Heart right ventricle (tissue), 16 donors: ENCODE measurements around the gene CEP170. TPM values are rescaled to one million over a fixed set of nuclear protein-coding genes. Genes with fewer than 3 reads are reported as not detected.

ENCODE experiments used
- ATAC-seq, 8 donors: fragments of 200-7000 bp; cut with Tn5 transposase; one replicate each; pipeline ENCODE4 v1.9.1; 2020; ENCODE audit warnings: mild to moderate bottlenecking in 8 of 8, moderate library complexity in 8 of 8, moderate number of reproducible peaks in 1 of 8
- DNase-seq, 2 donors: peaks; one replicate each; pipeline ENCODE4 v3.0.0-alpha.2; 2020
- H3K27ac ChIP-seq, 10 donors: fragments of 200-600 bp; sonication (generic) in 2 of 10; one replicate each; pipeline versions ENCODE4 v1.5.0 to v1.8.0; 2020 to 2022; ENCODE audit warnings: mild to moderate bottlenecking in 3 of 10
- H3K27me3 ChIP-seq, 7 donors: fragments of 200-600 bp; one replicate each; pipeline ENCODE4 v1.8.0; 2021 to 2022; ENCODE audit warnings: mild to moderate bottlenecking in 2 of 7
- H3K36me3 ChIP-seq, 9 donors: fragments of 200-600 bp; sonication (generic) in 1 of 9; one replicate each; pipeline versions ENCODE4 v1.5.0 to v1.8.0; 2020 to 2022; ENCODE audit warnings: mild to moderate bottlenecking in 2 of 9
- H3K4me1 ChIP-seq, 9 donors: fragments of 200-600 bp; sonication (generic) in 1 of 9; one replicate each; pipeline versions ENCODE4 v1.5.0 to v1.8.0; 2020 to 2022; ENCODE audit warnings: mild to moderate bottlenecking in 4 of 9
- H3K4me3 ChIP-seq, 10 donors: fragments of 200-600 bp; sonication (generic) in 2 of 10; one replicate each; pipeline versions ENCODE4 v1.5.0 to v1.8.0; 2020 to 2022; ENCODE audit warnings: mild to moderate bottlenecking in 7 of 10, moderate library complexity in 2 of 10
- H3K9me3 ChIP-seq, 11 donors: fragments of 200-600 bp in 10 of 11; sonication (generic) in 2 of 11; one replicate each; pipeline versions ENCODE4 v1.5.0 to v1.8.0; 2013 to 2022; ENCODE audit warnings: mild to moderate bottlenecking in 2 of 11, control low read depth in 1 of 11, moderate library complexity in 1 of 11
- CTCF ChIP-seq, 9 donors: fragments of 200-600 bp; sonication (generic) in 2 of 9; IDR thresholded peaks; one replicate each; pipeline versions ENCODE4 v1.5.0 to v1.8.0; 2021 to 2022; ENCODE audit warnings: antibody characterized with exemption in 9 of 9, mild to moderate bottlenecking in 5 of 9, moderate library complexity in 1 of 9
- WGBS, 2 donors: extraction: QIAGEN DNeasy Blood & Tissue Kit; methylation state at CpG; one replicate each; pipeline ENCODE4 v1.1.7; 2013; ENCODE audit warnings: inconsistent platforms in 1 of 2; 5-methylcytosine and 5-hydroxymethylcytosine counted together
- intact Hi-C, 10 donors: fragments of 100-400 bp; cut with DNase I; formaldehyde crosslinking; loops; one replicate each; pipeline versions ENCODE4 v1.11.1 to v1.14.2; 2022
- polyA plus RNA-seq, 2 donors: library from polyadenylated mRNA; stranded (reverse); fragments of 200-250 nt; gene quantifications; one replicate each; pipeline ENCODE4 v1.2.3, GENCODE V29; 2013
- total RNA-seq, 10 donors: library from RNA; stranded (reverse); fragmentation: NEBNext Ultra II Directional in 3 of 10; extraction: Animal tissue kit (Norgen Biotek cat#: 25700) in 3 of 10; gene quantifications; one replicate each; pipeline versions ENCODE4 v1.2.1 to v1.2.4, GENCODE V29; 2021 to 2023
- donor health status: Arrhythmogenic right ventricular cardiomyopathy.
- donor health status: ischemic (EF 13 %, LVEDD 7.1; RV severe dilation, severe dysfunction).
- donor health status: healthy with polysubstance abuse.
- donor health status: DM: no; HTN: yes; CAD: no.
- donor health status: DM: no; HTN: no; CAD: no.
- donor health status: ischemic (EF 25% LVEDD 6.9; RV normal size, moderate dysfunction).
- donor health status: ischemic (EF 25% LVEDD 5.7; RV mildly dilated, moderate dysfunction).
- donor health status: healthy.
- donor health status: DM: yes; HTN: yes; CAD: no.
- donor health status: Ischemic cardiomyopathy.
- donor health status: ischemic (EF 35%, LVEDD 5.7; RV mildly dilated, moderate dysfunction).
- donor health status: nonischemic (EF 11% LVEDD 7.7; RV severe dilation, severe dysfunction).
- donor health status: DM: yes; HTN: yes; CAD: no.
- donor health status: PGD.
- donor health status: ischemic (EF 29% LVEDD 5.4; RV normal size, mild dysfunction).
- donor health status: nonischemic (EF 23%, LVEDD 6.1; RV moderate dilation, normal function).

CEP170 gene
- total and polyA plus RNA-seq, 12 donors, result 7.3 to 75.5 (median 50.4) TPM

DNA sequence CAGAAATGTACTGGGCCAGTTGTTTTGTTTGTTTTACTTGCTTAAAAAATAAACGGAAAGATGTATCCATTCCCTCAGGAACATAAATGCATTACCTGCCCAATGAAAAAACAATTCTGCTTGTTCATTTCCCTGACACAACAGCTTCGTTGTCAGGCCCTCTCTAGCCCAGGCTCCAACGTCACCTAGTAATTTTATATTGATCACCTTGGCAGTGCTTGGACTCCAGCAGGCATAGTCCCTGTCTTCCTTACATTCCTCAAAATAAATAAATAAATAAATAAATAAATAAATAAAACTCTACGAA is 1.2 kb downstream of the CEP170 start:
- ATAC-seq (no peak), DNase-seq (no peak)
- Histone ChIP-seq H3K9me3 (no peaks in the 10 kb centered on the region), H3K4me3 (peak overlapping the region; percentile 69 to 95 (median 86)), H3K27ac (peak overlapping the region; percentile 87 to 99 (median 97)), H3K36me3 (no peaks in the 10 kb centered on the region), H3K4me1 (peaks cover 3 to 69% (median 62%) of the 10 kb centered on the region in 9 donors), H3K27me3 (no peaks in the 10 kb centered on the region)
- TF ChIP-seq CTCF (IDR thresholded peaks at IDR 0.05), result no peak
- 0 to 1% methylated on average over 4 of the region's 4 CpGs for WGBS, 2 donors
- intact Hi-C loops, result loop anchor here in 1 of 10 donors (5.0 kb wide), 1 partner anchor 37 kb away; no protein-coding TSS in a partner anchor

- ATAC-seq (no peak), DNase-seq (no peak)
- Histone ChIP-seq H3K4me3 (peak overlapping the region; percentile 69 to 95 (median 86)), H3K4me1 (peaks cover 3 to 73% (median 64%) of the 10 kb centered on the region in 9 donors), H3K27me3 (no peaks in the 10 kb centered on the region), H3K36me3 (no peaks in the 10 kb centered on the region), H3K9me3 (no peaks in the 10 kb centered on the region), H3K27ac (peak overlapping the region in 9 of 10 donors; percentile 95 to 99 (median 97))
- TF ChIP-seq CTCF (IDR thresholded peaks at IDR 0.05), result no peak
- WGBS, 2 donors, result 3% methylated on average over 8 of the region's 8 CpGs
- intact Hi-C loops, result loop anchor here in 1 of 10 donors (5.0 kb wide), 1 partner anchor 36 kb away; no protein-coding TSS in a partner anchor
Observed at GRCh38 chr1:243253211-243253925, 1.7 kb downstream of the CEP170 start.

- no peak for TF ChIP-seq CTCF (IDR thresholded peaks at IDR 0.05)
- Histone ChIP-seq H3K9me3 (no peaks in the 10 kb centered on the region), H3K4me3 (peak overlapping the region in 2 of 10 donors; percentile 85 to 95), H3K36me3 (no peaks in the 10 kb centered on the region), H3K27ac (peak overlapping the region in 5 of 10 donors; percentile 32 to 97 (median 68)), H3K27me3 (no peaks in the 10 kb centered on the region), H3K4me1 (peaks cover 3 to 76% (median 68%) of the 10 kb centered on the region in 9 donors)
- intact Hi-C loops, result loop anchor here in 1 of 10 donors (5.0 kb wide), 1 partner anchor 34 kb away; no protein-coding TSS in a partner anchor
- ATAC-seq, result no peak
- 71 to 85% methylated on average over 1 of the region's 1 CpG for WGBS, 2 donors
- no peak for DNase-seq
Observed at GRCh38 chr1:243251539-243251938, 3.5 kb downstream of the CEP170 start.

- H3K4me3 ChIP-seq, result no peak overlapping the region
- peak overlapping the region in 6 of 10 donors; percentile 47 to 95 (median 66) for H3K27ac ChIP-seq
- WGBS, 2 donors, result 41 to 52% methylated on average over 3 of the region's 3 CpGs
- peaks cover 3 to 81% (median 66%) of the 10 kb centered on the region in 9 donors for H3K4me1 ChIP-seq
- TF ChIP-seq CTCF (IDR thresholded peaks at IDR 0.05), result no peak
- H3K27me3 ChIP-seq, result no peaks in the 10 kb centered on the region
- H3K9me3 ChIP-seq, result no peaks in the 10 kb centered on the region
- DNase-seq (no peak), ATAC-seq (no peak)
- intact Hi-C loops, result loop anchor here in 1 of 10 donors (5.0 kb wide), 1 partner anchor 33 kb away; no protein-coding TSS in a partner anchor
- no peaks in the 10 kb centered on the region for H3K36me3 ChIP-seq
Observed at GRCh38 chr1:243250102-243250501, 5.0 kb downstream of the CEP170 start.
